GM12891 (cell line): ENCODE measurements around the gene THSD4.
"Not testable (repeated sequence)": the region's sequence is repeated elsewhere in the genome, so short reads cannot be mapped to it uniquely, and the experiment has no call there.

Experiments
- DNase-seq: peaks from one replicate; pipeline ENCODE4 v3.0.0; 2011; ENCODE audit warnings: low spot score; ENCODE audit not compliant: insufficient read length
- FAIRE-seq: peaks from 2 replicates; lab custom pipeline; 2011; peaks lifted over from hg19 to GRCh38; lab: Jason Lieb, UNC
- PAX5 ChIP-seq: IDR thresholded peaks from 2 replicates; pipeline ENCODE4 v1.6.1; 2011; ENCODE audit warnings: low read length, moderate library complexity, mild to moderate bottlenecking; ENCODE audit not compliant: insufficient read depth, severe bottlenecking
- POLR2A ChIP-seq: IDR thresholded peaks from 2 replicates; pipeline ENCODE4 v1.6.1; 2011; ENCODE audit warnings: low read depth, low read length, control low read depth
- POLR2AphosphoS5 ChIP-seq: IDR thresholded peaks from 2 replicates; pipeline ENCODE4 v1.6.1; 2011; ENCODE audit warnings: low read depth, low read length, control low read depth
- POU2F2 ChIP-seq: IDR thresholded peaks from 2 replicates; pipeline ENCODE4 v1.6.1; 2011; ENCODE audit warnings: low read depth, mild to moderate bottlenecking, control low read depth, low read length, moderate library complexity
- SPI1 ChIP-seq: IDR thresholded peaks from 2 replicates; pipeline ENCODE4 v1.6.1; 2011; ENCODE audit warnings: low read depth, low read length, control low read depth
- TAF1 ChIP-seq: IDR thresholded peaks from 2 replicates; pipeline ENCODE4 v1.6.1; 2011; ENCODE audit warnings: low read depth, low read length, control low read depth

The THSD4 gene

GRCh38 chr15:71259866-71260265, 144.6 kb downstream of the THSD4 start:
- FAIRE-seq (no peak), DNase-seq (no peak)
- no peak for TF ChIP-seq SPI1
- no peak for TF ChIP-seq POLR2AphosphoS5
- TF ChIP-seq PAX5 = no peak
- TF ChIP-seq TAF1 = no peak
- TF ChIP-seq POLR2A = no peak
- no peak for TF ChIP-seq POU2F2

- no peak for TF ChIP-seq POLR2A
- TF ChIP-seq SPI1 = no peak
- no peak for TF ChIP-seq POLR2AphosphoS5
- no peak for TF ChIP-seq POU2F2
- no peak for TF ChIP-seq TAF1
- no peak for TF ChIP-seq PAX5
- DNase-seq (no peak), FAIRE-seq (no peak)
Observed at GRCh38 chr15:71261418-71261817, 146.1 kb downstream of the THSD4 start.

GRCh38 chr15:71261909-71262308, 146.6 kb downstream of the THSD4 start:
- no peak for TF ChIP-seq PAX5
- TF ChIP-seq SPI1 = no peak
- no peak for TF ChIP-seq TAF1
- TF ChIP-seq POU2F2 = no peak
- no peak for TF ChIP-seq POLR2AphosphoS5
- no peak for TF ChIP-seq POLR2A
- no peak for FAIRE-seq
- DNase-seq = no peak

GRCh38 chr15:71262599-71262998, 147.3 kb downstream of the THSD4 start:
- FAIRE-seq = no peak
- DNase-seq = no peak
- TF ChIP-seq POLR2AphosphoS5 (no peak), POU2F2 (no peak), PAX5 (no peak), SPI1 (no peak), POLR2A (no peak)

- not testable (repeated sequence) for FAIRE-seq, DNase-seq
Observed at GRCh38 chr15:71265606-71266005, 150.3 kb downstream of the THSD4 start.

GRCh38 chr15:71271327-71271726, 156.1 kb downstream of the THSD4 start:
- TF ChIP-seq SPI1 (no peak), POU2F2 (no peak), PAX5 (no peak), TAF1 (no peak), POLR2A (no peak), POLR2AphosphoS5 (no peak)
- DNase-seq (no peak), FAIRE-seq (no peak)

GRCh38 chr15:71272932-71273331, 157.7 kb downstream of the THSD4 start:
- FAIRE-seq = no peak
- TF ChIP-seq PAX5 (no peak), POLR2A (no peak), POU2F2 (no peak), SPI1 (no peak), TAF1 (no peak), POLR2AphosphoS5 (no peak)

GRCh38 chr15:71273731-71274447, 158.6 kb downstream of the THSD4 start:
- FAIRE-seq = no peak
- no peak for TF ChIP-seq POLR2AphosphoS5
- no peak for TF ChIP-seq SPI1
- TF ChIP-seq POU2F2 = no peak
- TF ChIP-seq POLR2A = no peak
- no peak for TF ChIP-seq PAX5
- no peak for TF ChIP-seq TAF1

More at GRCh38 chr15:71272932-71273331, 157.7 kb downstream of the THSD4 start:
- DNase-seq = no peak

GRCh38 chr15:71274448-71274798, 159.2 kb downstream of the THSD4 start:
- FAIRE-seq = no peak
- DNase-seq = no peak
- TF ChIP-seq POLR2A = no peak
- TF ChIP-seq TAF1 = no peak
- TF ChIP-seq POLR2AphosphoS5 = no peak
- TF ChIP-seq POU2F2 = no peak
- no peak for TF ChIP-seq PAX5

More at GRCh38 chr15:71273731-71274447, 158.6 kb downstream of the THSD4 start:
- DNase-seq = no peak

GRCh38 chr15:71275098-71275497, 159.8 kb downstream of the THSD4 start:
- FAIRE-seq (no peak), DNase-seq (no peak)
- TF ChIP-seq PAX5 (no peak), TAF1 (no peak), POLR2A (no peak), SPI1 (no peak), POLR2AphosphoS5 (no peak), POU2F2 (no peak)
